ENCODE measurements around the gene THAP4.

Gene THAP4

DNA sequence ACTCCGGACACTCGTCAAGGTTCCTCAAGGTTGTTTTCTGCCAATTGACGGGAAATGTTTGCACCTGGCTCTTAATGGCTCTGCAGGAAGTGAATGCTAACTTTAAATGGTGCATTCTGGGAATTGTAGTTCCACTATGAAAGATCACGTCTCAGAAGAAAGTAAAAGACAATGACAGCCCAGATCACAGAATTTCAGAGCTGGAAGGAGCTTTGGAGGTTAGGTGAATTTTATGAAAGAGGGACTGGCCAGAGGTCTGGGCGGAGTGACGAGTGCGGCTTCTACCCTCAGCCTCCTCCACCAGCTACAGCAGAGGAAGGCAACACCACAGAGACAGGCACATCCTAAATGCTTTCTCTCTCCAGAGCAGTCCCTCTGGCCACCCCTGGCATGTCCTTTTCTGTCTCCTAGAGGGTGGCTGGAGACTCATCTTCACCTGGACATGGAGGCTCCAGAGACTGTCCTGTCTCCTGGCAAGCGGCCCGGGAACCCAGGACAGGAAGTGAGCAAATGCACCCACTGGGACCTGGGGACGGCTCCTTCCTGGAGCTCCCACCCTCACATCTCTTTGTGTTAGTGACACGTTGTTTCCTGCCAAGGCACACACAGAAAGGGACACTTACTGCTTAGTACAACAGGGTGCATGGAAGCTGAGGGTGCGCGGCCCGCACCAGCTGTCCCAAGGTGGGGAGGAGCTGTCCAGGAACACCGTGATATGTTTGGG lies 19.4 kb downstream of the THAP4 start:
- H3K4me3 ChIP-seq (ENCODE audit: low read length), result peak overlapping the region; percentile 5; the same call in 1 of the 2 replicates
- 77% methylated on average over 15 of the region's 15 CpGs for whole genome bisulfite sequencing
- H3K4me1 ChIP-seq (ENCODE audit: insufficient read depth, low read length), result peaks cover 6% of the 10 kb centered on the region; the same call in 1 of the 2 replicates
- H3K27ac ChIP-seq (ENCODE audit: low read depth, low read length), result no peak overlapping the region
- H3K36me3 ChIP-seq (ENCODE audit: insufficient read depth, low read length), result peaks cover 7% of the 10 kb centered on the region; the same call in 1 of the 2 replicates
- H3K9ac ChIP-seq (ENCODE audit: low read depth, low read length), result no peak overlapping the region
- no peaks in the 10 kb centered on the region for H3K9me3 ChIP-seq (ENCODE audit: insufficient read depth, low read depth, low read length)
- H3K27me3 ChIP-seq (ENCODE audit: insufficient read depth, low read length), result no peaks in the 10 kb centered on the region

DNA sequence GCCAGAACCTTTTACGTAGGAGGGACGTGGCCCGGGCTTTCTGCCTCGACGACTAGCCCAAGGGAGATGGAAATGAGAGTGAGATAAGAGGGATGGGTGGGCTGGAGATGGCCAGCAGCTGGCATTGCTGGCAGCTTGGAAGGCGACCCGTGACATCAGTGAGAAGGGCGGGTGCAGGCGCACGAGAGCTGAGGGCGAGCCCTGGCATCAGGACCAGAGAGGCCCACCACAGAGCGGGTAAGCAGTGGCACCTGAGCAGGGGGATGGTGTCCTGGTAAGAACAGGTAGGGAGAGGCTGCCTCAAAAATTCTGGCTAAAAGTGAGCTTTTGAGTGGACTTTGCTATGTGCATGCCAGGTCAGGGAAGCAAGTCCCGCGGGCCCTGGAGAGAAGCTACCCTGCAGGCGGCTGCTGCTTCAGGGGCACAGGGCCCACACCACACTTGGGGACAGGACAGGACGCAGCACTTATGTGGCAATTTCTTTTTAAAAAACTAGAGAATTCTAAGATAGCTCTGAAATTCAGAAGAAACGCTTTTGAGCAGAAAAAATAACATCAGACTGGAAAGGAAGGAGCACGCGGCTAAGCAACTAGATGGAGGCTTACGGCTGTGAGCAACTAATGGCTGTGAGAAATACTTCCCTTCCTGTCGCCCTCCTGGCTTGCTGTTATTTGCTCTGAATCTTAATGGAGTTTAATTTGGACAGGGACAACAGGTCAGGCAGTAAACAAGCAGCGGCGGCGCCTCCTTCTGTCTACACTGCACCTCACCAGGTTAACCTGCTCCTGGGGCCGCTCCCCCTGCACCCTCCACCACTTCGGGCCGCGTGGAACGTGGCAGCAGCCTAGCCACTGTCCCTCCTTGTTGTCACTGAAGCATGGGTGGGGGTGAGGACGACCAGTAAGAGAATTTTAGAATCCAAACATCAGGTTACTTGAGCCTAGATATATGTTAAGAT lies 20.5 kb downstream of the THAP4 start:
- Histone ChIP-seq H3K9ac (ENCODE audit: low read depth, low read length) (no peak overlapping the region), H3K27ac (ENCODE audit: low read depth, low read length) (no peak overlapping the region), H3K36me3 (ENCODE audit: insufficient read depth, low read length) (peaks cover 7% of the 10 kb centered on the region; the same call in 1 of the 2 replicates), H3K4me3 (ENCODE audit: low read length) (no peak overlapping the region), H3K27me3 (ENCODE audit: insufficient read depth, low read length) (no peaks in the 10 kb centered on the region), H3K9me3 (ENCODE audit: insufficient read depth, low read depth, low read length) (no peaks in the 10 kb centered on the region), H3K4me1 (ENCODE audit: insufficient read depth, low read length) (peaks cover 6% of the 10 kb centered on the region; the same call in 1 of the 2 replicates)
- WGBS, result 95% methylated on average over 29 of the region's 30 CpGs

DNA sequence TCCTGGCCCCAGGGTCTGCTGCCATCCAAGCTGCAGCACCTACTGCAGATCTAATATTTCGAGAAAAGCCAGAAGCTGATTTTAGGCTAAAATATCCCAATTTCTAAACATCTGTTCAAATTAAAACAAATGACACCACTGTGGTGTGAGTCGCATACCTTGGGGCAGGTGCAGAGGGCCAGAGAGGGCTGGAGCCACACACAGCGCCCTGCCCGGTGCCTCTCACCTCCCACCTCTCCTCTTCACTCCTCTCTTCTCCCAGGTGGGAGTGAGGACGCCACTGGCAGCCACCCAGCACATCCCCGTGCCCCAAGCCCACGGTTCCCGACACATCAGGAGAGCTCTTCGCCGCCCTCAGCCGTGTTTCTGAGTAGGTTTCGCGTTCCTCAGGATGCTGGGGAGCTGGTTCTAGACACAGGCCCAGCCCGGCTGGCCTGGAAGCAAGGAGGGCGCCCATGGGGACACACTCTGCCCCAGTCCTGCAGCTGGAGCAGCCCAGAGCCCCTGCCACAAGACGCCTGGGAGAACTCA lies 21.4 kb downstream of the THAP4 start:
- H3K4me1 ChIP-seq (ENCODE audit: insufficient read depth, low read length), result peaks cover 6% of the 10 kb centered on the region; the same call in 1 of the 2 replicates
- no peaks in the 10 kb centered on the region for H3K9me3 ChIP-seq (ENCODE audit: insufficient read depth, low read depth, low read length)
- no peaks in the 10 kb centered on the region for H3K27me3 ChIP-seq (ENCODE audit: insufficient read depth, low read length)
- H3K36me3 ChIP-seq (ENCODE audit: insufficient read depth, low read length), result peaks cover 7% of the 10 kb centered on the region; the same call in 1 of the 2 replicates
- WGBS, result 91% methylated on average over 16 of the region's 16 CpGs
- no peak overlapping the region for H3K4me3 ChIP-seq (ENCODE audit: low read length)
- no peak overlapping the region for H3K9ac ChIP-seq (ENCODE audit: low read depth, low read length)
- H3K27ac ChIP-seq (ENCODE audit: low read depth, low read length), result no peak overlapping the region

DNA sequence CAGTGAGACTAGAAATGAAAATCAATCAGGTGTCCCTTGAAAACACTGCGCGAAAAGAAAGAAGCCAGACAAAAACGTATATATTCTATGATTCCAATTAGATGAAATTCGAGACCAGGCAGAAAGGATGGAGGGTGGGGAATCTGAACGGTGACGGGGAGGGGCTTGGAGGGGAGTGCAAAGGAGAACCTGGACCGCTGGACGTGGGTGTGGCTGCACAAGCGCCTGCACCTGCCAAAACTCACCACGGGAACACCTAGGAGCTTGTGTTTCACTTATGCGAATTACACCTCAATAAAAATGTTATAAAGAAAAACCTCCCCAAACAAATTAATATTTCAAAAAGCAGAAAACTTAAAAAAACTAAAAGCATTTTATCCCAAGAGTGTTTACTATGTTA lies 21.9 kb downstream of the THAP4 start:
- peaks cover 7% of the 10 kb centered on the region; the same call in 1 of the 2 replicates for H3K36me3 ChIP-seq (ENCODE audit: insufficient read depth, low read length)
- no peaks in the 10 kb centered on the region for H3K9me3 ChIP-seq (ENCODE audit: insufficient read depth, low read depth, low read length)
- H3K27me3 ChIP-seq (ENCODE audit: insufficient read depth, low read length), result no peaks in the 10 kb centered on the region
- peaks cover 6% of the 10 kb centered on the region; the same call in 1 of the 2 replicates for H3K4me1 ChIP-seq (ENCODE audit: insufficient read depth, low read length)
- H3K4me3 ChIP-seq (ENCODE audit: low read length), result no peak overlapping the region
- WGBS, result 94% methylated on average over 11 of the region's 11 CpGs
- H3K9ac ChIP-seq (ENCODE audit: low read depth, low read length), result no peak overlapping the region
- H3K27ac ChIP-seq (ENCODE audit: low read depth, low read length), result no peak overlapping the region

DNA sequence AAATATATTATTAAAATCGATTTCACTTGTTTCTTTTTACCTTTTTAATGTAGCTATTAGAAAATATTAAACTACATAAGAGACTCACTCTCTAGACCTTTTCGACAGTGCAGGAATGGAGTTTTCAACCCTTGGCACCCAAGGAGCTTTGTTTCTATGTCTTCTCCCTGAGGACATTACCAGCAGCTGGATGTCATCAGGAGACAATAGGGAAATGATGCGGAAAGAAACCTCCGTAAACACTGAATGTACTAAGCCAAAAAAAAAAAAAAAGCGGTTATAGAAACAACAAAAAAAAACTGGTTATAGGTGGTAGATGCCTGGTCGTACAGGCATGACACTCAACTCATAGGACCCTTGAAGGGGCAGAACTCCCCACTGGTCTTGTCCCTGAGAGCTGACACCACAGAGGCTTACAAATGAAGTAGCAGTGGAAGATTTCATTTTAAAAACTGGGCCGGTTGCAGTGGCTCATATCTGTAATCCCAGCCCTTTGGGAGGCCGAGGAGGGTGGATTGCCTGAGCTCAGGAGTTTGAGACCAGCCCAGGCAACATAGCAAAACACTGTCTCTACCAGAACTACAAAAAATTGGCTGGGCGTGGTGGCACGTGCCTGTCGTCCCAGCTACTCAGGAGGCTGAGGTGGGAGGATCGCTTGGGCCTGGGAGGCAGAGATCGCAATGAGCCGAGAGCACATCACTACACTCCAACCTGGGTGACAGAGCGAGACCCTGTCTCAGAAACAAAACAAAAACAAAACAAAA lies 23.8 kb downstream of the THAP4 start:
- H3K9me3 ChIP-seq (ENCODE audit: insufficient read depth, low read depth, low read length), result no peaks in the 10 kb centered on the region
- H3K9ac ChIP-seq (ENCODE audit: low read depth, low read length), result no peak overlapping the region
- H3K27ac ChIP-seq (ENCODE audit: low read depth, low read length), result no peak overlapping the region
- H3K4me1 ChIP-seq (ENCODE audit: insufficient read depth, low read length), result peaks cover 6% of the 10 kb centered on the region; the same call in 1 of the 2 replicates
- H3K27me3 ChIP-seq (ENCODE audit: insufficient read depth, low read length), result no peaks in the 10 kb centered on the region
- no peak overlapping the region for H3K4me3 ChIP-seq (ENCODE audit: low read length)
- H3K36me3 ChIP-seq (ENCODE audit: insufficient read depth, low read length), result no peaks in the 10 kb centered on the region
- WGBS, result 95% methylated on average over 13 of the region's 15 CpGs

DNA sequence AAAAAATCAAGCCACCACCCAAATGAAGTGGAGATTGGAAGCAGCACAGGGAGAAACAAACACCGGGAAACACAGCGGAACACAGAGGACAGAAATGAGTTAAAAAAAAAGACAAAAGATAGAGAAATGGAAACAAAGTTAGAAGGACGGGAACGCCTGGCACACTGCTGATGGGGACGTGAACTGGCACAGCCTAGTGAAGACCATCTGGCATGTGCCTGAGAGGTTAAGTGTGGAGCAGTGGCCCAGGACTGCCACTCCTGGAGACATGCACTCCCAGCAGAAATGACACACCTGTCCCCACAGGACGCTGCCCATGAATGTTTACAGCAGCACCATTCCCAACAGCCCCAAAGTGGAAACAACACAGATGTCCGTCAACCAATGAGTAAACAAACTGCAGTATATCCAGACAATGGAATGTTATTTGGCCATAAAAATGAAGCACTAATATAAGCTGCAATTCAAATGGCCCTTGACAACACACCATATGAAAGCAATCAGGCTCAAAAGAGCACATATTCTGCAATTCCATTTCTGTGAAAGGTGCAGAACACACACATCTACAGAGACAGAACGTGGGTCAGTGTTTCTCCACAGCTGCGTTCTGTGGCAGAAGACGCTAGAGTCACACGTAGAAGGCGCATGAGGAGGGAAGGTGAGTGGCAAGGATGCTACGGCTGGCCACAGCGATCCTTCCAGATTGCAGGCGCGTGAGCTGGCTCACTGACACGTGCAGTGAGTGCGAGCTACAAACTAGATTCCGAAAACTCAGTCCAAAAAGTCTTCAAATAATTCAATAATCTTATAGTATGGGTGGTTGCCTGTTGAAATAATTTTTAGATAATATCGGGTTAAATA lies 24.6 kb downstream of the THAP4 start:
- Histone ChIP-seq H3K36me3 (ENCODE audit: insufficient read depth, low read length) (no peaks in the 10 kb centered on the region), H3K9me3 (ENCODE audit: insufficient read depth, low read depth, low read length) (no peaks in the 10 kb centered on the region), H3K4me1 (ENCODE audit: insufficient read depth, low read length) (peaks cover under 1% of the 10 kb centered on the region; the same call in 1 of the 2 replicates), H3K27me3 (ENCODE audit: insufficient read depth, low read length) (no peaks in the 10 kb centered on the region), H3K4me3 (ENCODE audit: low read length) (no peak overlapping the region), H3K9ac (ENCODE audit: low read depth, low read length) (no peak overlapping the region), H3K27ac (ENCODE audit: low read depth, low read length) (no peak overlapping the region)
- WGBS, result 94% methylated on average over 19 of the region's 20 CpGs

DNA sequence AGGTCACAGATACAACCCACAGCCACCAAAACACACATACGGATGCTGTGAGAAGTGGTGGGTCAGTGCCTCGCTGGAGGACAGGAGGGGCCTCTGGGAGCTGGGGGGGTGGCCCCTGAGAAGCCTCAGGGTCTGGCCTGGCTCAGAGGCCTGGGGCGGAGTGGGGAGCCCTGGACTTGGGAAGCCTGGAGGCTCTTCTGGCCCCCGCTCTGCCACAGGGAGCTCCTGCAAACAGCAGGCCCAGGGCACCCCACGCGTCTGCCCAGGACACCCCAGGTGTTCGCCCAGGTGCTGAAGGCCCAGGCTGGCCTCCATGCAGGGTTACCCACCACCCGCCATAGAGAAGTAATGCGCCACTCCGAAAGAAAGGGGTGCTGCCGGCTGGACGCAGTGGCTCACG lies 25.9 kb downstream of the THAP4 start:
- Histone ChIP-seq H3K36me3 (ENCODE audit: insufficient read depth, low read length) (peaks cover 4% of the 10 kb centered on the region; the same call in 1 of the 2 replicates), H3K27me3 (ENCODE audit: insufficient read depth, low read length) (no peaks in the 10 kb centered on the region), H3K4me1 (ENCODE audit: insufficient read depth, low read length) (no peaks in the 10 kb centered on the region), H3K27ac (ENCODE audit: low read depth, low read length) (no peak overlapping the region), H3K9me3 (ENCODE audit: insufficient read depth, low read depth, low read length) (no peaks in the 10 kb centered on the region), H3K9ac (ENCODE audit: low read depth, low read length) (peak overlapping the region; percentile 68), H3K4me3 (ENCODE audit: low read length) (peak overlapping the region; percentile 71)
- WGBS, result 93% methylated on average over 13 of the region's 13 CpGs

DNA sequence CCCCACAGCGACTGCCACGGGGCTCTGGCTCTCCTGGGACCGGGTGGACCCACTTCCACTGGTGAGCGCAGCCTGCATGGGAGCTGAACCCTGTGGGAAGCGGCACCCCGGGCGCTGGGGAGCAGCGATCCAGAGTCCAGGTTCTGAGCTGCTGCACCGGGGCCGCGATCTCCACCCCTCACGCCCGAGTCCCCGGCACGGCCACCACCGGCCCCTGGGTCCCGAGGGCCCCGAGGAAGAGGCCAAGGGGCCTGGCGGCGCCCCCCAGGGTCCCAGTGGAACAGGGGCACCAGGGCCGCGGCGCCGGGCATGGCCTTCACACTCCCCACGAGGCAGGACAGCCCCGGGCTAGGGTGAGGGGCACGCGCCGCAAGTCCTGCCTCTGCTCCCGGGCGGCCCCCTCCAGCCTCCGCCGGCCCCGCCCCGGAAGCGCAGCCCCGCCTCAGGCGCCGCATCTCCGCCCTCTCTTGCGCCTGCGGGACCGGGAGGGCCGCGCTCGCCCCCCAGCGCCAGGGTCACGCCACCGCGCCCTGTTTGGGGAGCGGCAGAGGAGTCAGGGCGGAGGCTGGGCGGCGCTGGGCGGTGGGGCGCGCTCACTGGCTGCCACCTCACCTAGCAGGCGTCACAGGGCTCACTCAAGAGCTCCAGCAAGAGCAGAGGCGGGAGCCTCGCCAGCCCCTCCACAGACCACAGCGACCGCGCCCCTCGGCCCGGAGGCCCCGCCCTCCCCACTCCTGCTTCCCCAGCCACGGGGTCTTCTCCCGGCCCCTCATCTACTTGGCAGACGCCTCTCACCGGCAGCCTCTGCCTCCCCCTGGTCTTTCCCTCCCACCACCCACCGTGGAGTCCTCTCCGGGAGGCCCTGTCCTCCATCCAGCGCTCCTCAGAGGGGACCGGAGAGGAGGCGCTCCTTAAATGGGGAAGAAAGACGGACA lies 26.8 kb downstream of the THAP4 start:
- Histone ChIP-seq H3K9me3 (ENCODE audit: insufficient read depth, low read depth, low read length) (no peaks in the 10 kb centered on the region), H3K27ac (ENCODE audit: low read depth, low read length) (peak overlapping the region; percentile 64), H3K4me3 (ENCODE audit: low read length) (peak overlapping the region; percentile 71), H3K36me3 (ENCODE audit: insufficient read depth, low read length) (peaks cover 14% of the 10 kb centered on the region), H3K9ac (ENCODE audit: low read depth, low read length) (peak overlapping the region; percentile 90), H3K4me1 (ENCODE audit: insufficient read depth, low read length) (no peaks in the 10 kb centered on the region), H3K27me3 (ENCODE audit: insufficient read depth, low read length) (no peaks in the 10 kb centered on the region)
- WGBS, result 7% methylated on average over 76 of the region's 76 CpGs

DNA sequence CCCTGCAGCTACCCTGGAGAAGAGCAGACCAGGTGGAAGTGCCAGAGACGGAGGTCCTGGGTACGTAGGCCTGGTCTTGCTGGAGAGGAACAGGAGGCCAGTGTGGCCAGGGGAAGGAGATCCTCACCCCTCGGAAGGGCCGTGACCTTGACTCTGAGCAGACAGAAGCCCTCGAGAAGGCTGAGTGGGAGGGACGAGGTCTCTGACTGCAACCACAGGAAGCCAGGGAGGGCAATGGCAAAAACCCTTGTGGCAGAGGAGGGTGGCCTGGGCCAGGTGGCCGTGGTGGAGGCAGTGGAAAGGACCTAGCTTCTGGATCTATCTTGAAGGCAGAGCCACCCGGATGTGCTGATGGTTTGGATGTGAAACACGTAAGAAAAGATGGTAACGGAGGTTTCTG lies 28.1 kb downstream of the THAP4 start:
- WGBS, result 94% methylated on average over 10 of the region's 10 CpGs
- no peak overlapping the region for H3K4me3 ChIP-seq (ENCODE audit: low read length)
- H3K27ac ChIP-seq (ENCODE audit: low read depth, low read length), result no peak overlapping the region

More for the DNA sequence above, 28.1 kb downstream of the THAP4 start:
- peaks cover 18% of the 10 kb centered on the region for H3K36me3 ChIP-seq (ENCODE audit: insufficient read depth, low read length)
- no peaks in the 10 kb centered on the region for H3K9me3 ChIP-seq (ENCODE audit: insufficient read depth, low read depth, low read length)
- H3K27me3 ChIP-seq (ENCODE audit: insufficient read depth, low read length), result no peaks in the 10 kb centered on the region
- H3K9ac ChIP-seq (ENCODE audit: low read depth, low read length), result no peak overlapping the region
- H3K4me1 ChIP-seq (ENCODE audit: insufficient read depth, low read length), result no peaks in the 10 kb centered on the region
